ENCODE results near the gene FGF18. TPM values are rescaled to one million over a fixed set of nuclear protein-coding genes. Genes with fewer than 3 reads are reported as not detected.

Gene FGF18
- total and polyA plus RNA-seq, 9 of the 15 experiments (the other 6 are each of a cell fraction or from before 2014, with no cell fraction given): 0.05 to 0.18 (median 0.11) TPM; not detected in 6

GRCh38 chr5:171506951-171507350 is 87.5 kb downstream of the FGF18 start (continued):
- TF ChIP-seq, protein P1, sequence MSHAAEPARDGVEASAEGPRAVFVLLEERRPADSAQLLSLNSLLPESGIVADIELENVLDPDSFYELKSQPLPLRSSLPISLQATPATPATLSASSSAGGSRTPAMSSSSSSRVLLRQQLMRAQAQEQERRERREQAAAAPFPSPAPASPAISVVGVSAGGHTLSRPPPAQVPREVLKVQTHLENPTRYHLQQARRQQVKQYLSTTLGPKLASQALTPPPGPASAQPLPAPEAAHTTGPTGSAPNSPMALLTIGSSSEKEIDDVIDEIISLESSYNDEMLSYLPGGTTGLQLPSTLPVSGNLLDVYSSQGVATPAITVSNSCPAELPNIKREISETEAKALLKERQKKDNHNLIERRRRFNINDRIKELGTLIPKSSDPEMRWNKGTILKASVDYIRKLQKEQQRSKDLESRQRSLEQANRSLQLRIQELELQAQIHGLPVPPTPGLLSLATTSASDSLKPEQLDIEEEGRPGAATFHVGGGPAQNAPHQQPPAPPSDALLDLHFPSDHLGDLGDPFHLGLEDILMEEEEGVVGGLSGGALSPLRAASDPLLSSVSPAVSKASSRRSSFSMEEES (CRISPR knock-in tag; IDR thresholded peaks at IDR 0.05): no peak
- TF ChIP-seq, protein P2, sequence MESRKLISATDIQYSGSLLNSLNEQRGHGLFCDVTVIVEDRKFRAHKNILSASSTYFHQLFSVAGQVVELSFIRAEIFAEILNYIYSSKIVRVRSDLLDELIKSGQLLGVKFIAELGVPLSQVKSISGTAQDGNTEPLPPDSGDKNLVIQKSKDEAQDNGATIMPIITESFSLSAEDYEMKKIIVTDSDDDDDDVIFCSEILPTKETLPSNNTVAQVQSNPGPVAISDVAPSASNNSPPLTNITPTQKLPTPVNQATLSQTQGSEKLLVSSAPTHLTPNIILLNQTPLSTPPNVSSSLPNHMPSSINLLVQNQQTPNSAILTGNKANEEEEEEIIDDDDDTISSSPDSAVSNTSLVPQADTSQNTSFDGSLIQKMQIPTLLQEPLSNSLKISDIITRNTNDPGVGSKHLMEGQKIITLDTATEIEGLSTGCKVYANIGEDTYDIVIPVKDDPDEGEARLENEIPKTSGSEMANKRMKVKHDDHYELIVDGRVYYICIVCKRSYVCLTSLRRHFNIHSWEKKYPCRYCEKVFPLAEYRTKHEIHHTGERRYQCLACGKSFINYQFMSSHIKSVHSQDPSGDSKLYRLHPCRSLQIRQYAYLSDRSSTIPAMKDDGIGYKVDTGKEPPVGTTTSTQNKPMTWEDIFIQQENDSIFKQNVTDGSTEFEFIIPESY (CRISPR knock-in tag; IDR thresholded peaks at IDR 0.05): no peak
- TF ChIP-seq NR2C1 (IDR thresholded peaks at IDR 0.05): no peak
- TF ChIP-seq NR2C1 (tag; IDR thresholded peaks at IDR 0.05): no peak
- no peak for TF ChIP-seq ZNF583 (CRISPR knock-in tag; IDR thresholded peaks at IDR 0.05)
- no peak for TF ChIP-seq CXXC5 (CRISPR knock-in tag; IDR thresholded peaks at IDR 0.05)
- no peak for TF ChIP-seq KLF10 (CRISPR knock-in tag; IDR thresholded peaks at IDR 0.05)

Small RNA genes lying within 50 kb of the gene (microRNA-seq; reads per million reads assigned to microRNA genes)
- 0.64 reads per million for gene MIR3912 (ENCODE audit: borderline microRNAs expressed)

Small RNA genes lying within 50 kb of the gene (small RNA-seq; reads per million reads assigned to genes)
- gene MIR3912: 1.0 reads per million, percentile 60 among the genes with 10 or more reads in this experiment

Other genes starting within 250 kb of the FGF18 start
- not detected in 2 replicates for gene TLX3, start 110.4 kb upstream of the FGF18 start, total RNA-seq (2014; rRNA removed)
- gene TLX3, start 110.4 kb upstream of the FGF18 start, total RNA-seq (2014; rRNA removed; fragmentation: Illumina TruSeq; extraction: Trizol): not detected in 2 replicates
- not detected in 2 replicates for gene TLX3, start 110.4 kb upstream of the FGF18 start, total RNA-seq (2015; rRNA removed; fragmentation: Illumina TruSeq; extraction: Trizol)
- not detected in 2 replicates for gene TLX3, start 110.4 kb upstream of the FGF18 start, total RNA-seq (2021)
- not detected in 2 replicates for gene TLX3, start 110.4 kb upstream of the FGF18 start, polyA plus RNA-seq (2011; rRNA removed)
- not detected in 2 replicates for gene TLX3, start 110.4 kb upstream of the FGF18 start, polyA plus RNA-seq (2014; fragmentation: Illumina TruSeq; extraction: Trizol)
- gene TLX3, start 110.4 kb upstream of the FGF18 start, polyA plus RNA-seq (2014; fragmentation: Nextera tagmentation; extraction: Ambion mirVana): not detected
- not detected in 2 replicates for gene TLX3, start 110.4 kb upstream of the FGF18 start, polyA plus RNA-seq (2014; rRNA removed)
- 2,275 and 2,438 TPM in 2 replicates for gene NPM1, start 31.8 kb upstream of the FGF18 start, total RNA-seq (2014; rRNA removed)
- gene NPM1, start 31.8 kb upstream of the FGF18 start, total RNA-seq (2014; rRNA removed; fragmentation: Illumina TruSeq; extraction: Trizol): 6,105 and 6,135 TPM in 2 replicates
- 5,186 and 5,639 TPM in 2 replicates for gene NPM1, start 31.8 kb upstream of the FGF18 start, total RNA-seq (2015; rRNA removed; fragmentation: Illumina TruSeq; extraction: Trizol)
- gene NPM1, start 31.8 kb upstream of the FGF18 start, total RNA-seq (2021): 2,894 and 2,951 TPM in 2 replicates
- gene NPM1, start 31.8 kb upstream of the FGF18 start, polyA plus RNA-seq (2011; rRNA removed): 2,553 and 3,164 TPM in 2 replicates
- 4,182 and 5,696 TPM in 2 replicates for gene NPM1, start 31.8 kb upstream of the FGF18 start, polyA plus RNA-seq (2014; fragmentation: Illumina TruSeq; extraction: Trizol)
- gene NPM1, start 31.8 kb upstream of the FGF18 start, polyA plus RNA-seq (2014; fragmentation: Nextera tagmentation; extraction: Ambion mirVana): 1,000 to 10,000 TPM; 4,099 to 6,909 TPM
- 2,789 and 6,654 TPM in 2 replicates for gene NPM1, start 31.8 kb upstream of the FGF18 start, polyA plus RNA-seq (2014; rRNA removed)